SU-DHL-6 (cell line): Measurements from ENCODE around the gene HOXA6.

Source experiments
- H2AFZ ChIP-seq: fragments of 200-600 bp; sonication (generic); 2 replicates; pipeline ENCODE4 v1.6.1; 2014; ENCODE audit warnings: low read depth, mild to moderate bottlenecking, moderate library complexity, mixed read lengths, antibody characterized with exemption, low read length; ENCODE audit not compliant: severe bottlenecking
- H3F3A ChIP-seq: fragments of 200-600 bp; shearing (Covaris generic); 2 replicates; pipeline ENCODE4 v1.6.0; 2016; ENCODE audit warnings: antibody characterized with exemption, mild to moderate bottlenecking; ENCODE audit not compliant: insufficient read depth
- H3K27ac ChIP-seq: fragments of 200-600 bp; sonication (generic); 2 replicates; pipeline ENCODE4 v1.5.1; 2016; ENCODE audit warnings: low read depth, mild to moderate bottlenecking, low read length, moderate library complexity, mixed read lengths
- H3K27me3 ChIP-seq: fragments of 200-600 bp; sonication (generic), shearing (Covaris generic); 2 replicates; pipeline ENCODE4 v1.6.0; 2014; ENCODE audit warnings: mild to moderate bottlenecking, low read length
- H3K36me3 ChIP-seq: fragments of 200-600 bp; sonication (generic); 2 replicates; pipeline ENCODE4 v1.6.1; 2014; ENCODE audit warnings: mild to moderate bottlenecking, low read length, mixed read lengths
- H3K4me2 ChIP-seq: fragments of 300-600, 200-600 bp; shearing (Covaris generic), sonication (generic); 2 replicates; pipeline ENCODE4 v1.6.0; 2014; ENCODE audit warnings: low read length, low read depth, mild to moderate bottlenecking; ENCODE audit not compliant: poor library complexity, severe bottlenecking
- H3K4me3 ChIP-seq: fragments of 200-600 bp; sonication (generic); 2 replicates; pipeline ENCODE4 v1.5.1; 2014; ENCODE audit warnings: antibody characterized with exemption, low read length, mild to moderate bottlenecking, mixed read lengths; ENCODE audit not compliant: insufficient read depth, poor library complexity, severe bottlenecking
- H3K79me2 ChIP-seq: fragments of 200-600 bp; sonication (generic); 2 replicates; pipeline ENCODE4 v1.6.1; 2014; ENCODE audit warnings: mild to moderate bottlenecking, low read length, moderate library complexity; ENCODE audit not compliant: insufficient read depth
- H3K9ac ChIP-seq: fragments of 200-600 bp; sonication (generic); 2 replicates; pipeline ENCODE4 v1.7.0; 2014; ENCODE audit warnings: mild to moderate bottlenecking, low read length
- H3K9me2 ChIP-seq: fragments of 200-600 bp; sonication (generic); replicated peaks from 2 replicates; pipeline ENCODE4 v1.6.1; 2014; ENCODE audit warnings: low read length; ENCODE audit not compliant: insufficient read depth
- H3K9me3 ChIP-seq: fragments of 200-600 bp; sonication (generic); 2 replicates; pipeline ENCODE4 v1.6.1; 2014; ENCODE audit warnings: low read length, mixed read lengths; ENCODE audit not compliant: insufficient read depth
- H4K20me1 ChIP-seq: fragments of 200-600 bp; sonication (generic); 2 replicates; pipeline ENCODE4 v1.6.1; 2014; ENCODE audit warnings: low read depth, mild to moderate bottlenecking, antibody characterized with exemption, low read length, moderate library complexity, mixed read lengths
- CTCF ChIP-seq: fragments of 200-600 bp; sonication (generic); IDR thresholded peaks from one replicate; pipeline ENCODE4 v1.5.1; 2017; ENCODE audit warnings: antibody characterized with exemption, mild to moderate bottlenecking, low read length, moderate library complexity; ENCODE audit not compliant: insufficient read depth, poor library complexity, severe bottlenecking
- EZH2phosphoT487 ChIP-seq: fragments of 200-600 bp; sonication (generic), shearing (Covaris generic); conservative IDR thresholded peaks from 2 replicates; pipeline ENCODE4 v1.6.1; 2018; ENCODE audit warnings: mild to moderate bottlenecking, antibody characterized with exemption, low read length, moderate library complexity, mixed read lengths

HOXA6 gene

GRCh38 chr7:27189295-27189996 is 41.9 kb upstream of the HOXA6 start:
- no peaks in the 10 kb centered on the region for H3K79me2 ChIP-seq
- H4K20me1 ChIP-seq, result no peaks in the 10 kb centered on the region
- H2AFZ ChIP-seq, result no peak overlapping the region
- no peaks in the 10 kb centered on the region for H3F3A ChIP-seq
- no peak overlapping the region for H3K27ac ChIP-seq
- no peaks in the 10 kb centered on the region for H3K9me3 ChIP-seq
- no peak overlapping the region for H3K4me2 ChIP-seq
- no peak for TF ChIP-seq EZH2phosphoT487
- no peak for TF ChIP-seq CTCF
- H3K36me3 ChIP-seq, result no peaks in the 10 kb centered on the region
- no peak overlapping the region for H3K9ac ChIP-seq
- no peaks in the 10 kb centered on the region for H3K9me2 ChIP-seq
- no peak overlapping the region for H3K4me3 ChIP-seq
- H3K27me3 ChIP-seq, result no peaks in the 10 kb centered on the region

GRCh38 chr7:27188386-27189294 is 41.1 kb upstream of the HOXA6 start:
- Histone ChIP-seq H3K9ac (no peak overlapping the region), H3K9me2 (no peaks in the 10 kb centered on the region), H3K36me3 (no peaks in the 10 kb centered on the region), H3K4me2 (no peak overlapping the region), H3K4me3 (no peak overlapping the region), H3F3A (no peaks in the 10 kb centered on the region), H3K27ac (no peak overlapping the region), H3K79me2 (no peaks in the 10 kb centered on the region), H2AFZ (no peak overlapping the region), H3K27me3 (no peaks in the 10 kb centered on the region), H4K20me1 (no peaks in the 10 kb centered on the region), H3K9me3 (no peaks in the 10 kb centered on the region)
- no peak for TF ChIP-seq EZH2phosphoT487
- TF ChIP-seq CTCF, result no peak

- Histone ChIP-seq H3K4me2 (no peak overlapping the region), H3K4me3 (no peak overlapping the region), H3F3A (no peaks in the 10 kb centered on the region), H3K9me3 (no peaks in the 10 kb centered on the region), H3K36me3 (no peaks in the 10 kb centered on the region), H4K20me1 (no peaks in the 10 kb centered on the region), H3K27me3 (no peaks in the 10 kb centered on the region), H2AFZ (no peak overlapping the region), H3K9me2 (no peaks in the 10 kb centered on the region), H3K27ac (no peak overlapping the region), H3K79me2 (no peaks in the 10 kb centered on the region), H3K9ac (no peak overlapping the region)
- TF ChIP-seq CTCF, result no peak
- no peak for TF ChIP-seq EZH2phosphoT487
Measured at GRCh38 chr7:27187475-27188385, 40.2 kb upstream of the HOXA6 start.
